Gastroesophageal sphincter (tissue), 3 donors: ENCODE results near the gene CARD19.

Source experiments
- CTCF ChIP-seq, 4 experiments: fragments of 200-600 bp in 2 of 4; fragments of 450-650 bp in 2 of 4; sonication (generic) in 1 of 4; IDR thresholded peaks; one replicate each; pipeline ENCODE4 v1.5.1; 2017 to 2019; ENCODE audit warnings: antibody characterized with exemption in 4 of 4, mild to moderate bottlenecking in 2 of 4, moderate library complexity in 2 of 4
- EP300 ChIP-seq: sonication (generic); formaldehyde crosslinking; IDR thresholded peaks from one replicate; pipeline ENCODE4 v1.6.1; 2017; ENCODE audit warnings: antibody characterized with exemption, mild to moderate bottlenecking
- POLR2A ChIP-seq, 2 donors: fragments of 450-650 bp; IDR thresholded peaks; one replicate each; pipeline ENCODE4 v1.6.1; 2017; ENCODE audit warnings: antibody characterized with exemption in 2 of 2, mild to moderate bottlenecking in 2 of 2, moderate library complexity in 1 of 2
- POLR2AphosphoS5 ChIP-seq: sonication (generic); formaldehyde crosslinking; IDR thresholded peaks from one replicate; pipeline ENCODE4 v1.6.1; 2017; ENCODE audit warnings: antibody characterized with exemption

- TF ChIP-seq CTCF (IDR thresholded peaks at IDR 0.05) (no peak), POLR2A (IDR thresholded peaks at IDR 0.05) (no peak), POLR2AphosphoS5 (no peak), EP300 (no peak)
These were observed 40.0 kb downstream of the CARD19 start for GRCh38 chr9:93136011-93136440.
